ENCODE measurements around the gene CPNE2. TPM values are rescaled to one million over a fixed set of nuclear protein-coding genes. Genes with fewer than 3 reads are reported as not detected.
"Not testable (repeated sequence)": the region's sequence is repeated elsewhere in the genome, so short reads cannot be mapped to it uniquely, and the experiment has no call there.

CPNE2 gene
- total RNA-seq, 1 donor from 2014 or later = 13.7 TPM

DNA sequence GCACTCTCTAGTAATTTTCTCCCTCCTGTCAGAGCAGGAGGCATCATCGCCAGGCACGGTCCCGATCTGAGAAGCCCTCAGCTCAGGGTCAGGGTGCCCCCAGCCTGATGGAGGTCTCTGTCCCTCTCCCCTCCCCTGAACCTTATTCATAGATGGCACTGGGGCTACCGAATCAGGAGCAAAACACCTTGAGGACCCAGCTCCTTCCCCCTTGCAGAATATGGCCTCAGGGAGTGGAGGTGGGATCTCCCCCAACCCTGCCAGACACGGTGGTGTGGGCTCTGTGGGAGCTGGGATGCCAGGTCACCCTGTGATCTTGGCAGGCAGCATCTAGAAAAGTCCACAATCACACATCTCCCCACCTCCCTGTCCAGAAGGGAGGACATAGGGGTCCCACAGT, 2.5 kb downstream of the CPNE2 start:
- no peak overlapping the region for H3K27ac ChIP-seq (replicated peaks)
- no peak overlapping the region for H3K4me3 ChIP-seq
- H3K4me1 ChIP-seq = peaks cover 54% of the 10 kb centered on the region
- no peak for DNase-seq
- no peaks in the 10 kb centered on the region for H3K27me3 ChIP-seq (ENCODE audit: low read depth)
- H3K9me3 ChIP-seq (replicated peaks) = no peaks in the 10 kb centered on the region
- TF ChIP-seq, protein P1, sequence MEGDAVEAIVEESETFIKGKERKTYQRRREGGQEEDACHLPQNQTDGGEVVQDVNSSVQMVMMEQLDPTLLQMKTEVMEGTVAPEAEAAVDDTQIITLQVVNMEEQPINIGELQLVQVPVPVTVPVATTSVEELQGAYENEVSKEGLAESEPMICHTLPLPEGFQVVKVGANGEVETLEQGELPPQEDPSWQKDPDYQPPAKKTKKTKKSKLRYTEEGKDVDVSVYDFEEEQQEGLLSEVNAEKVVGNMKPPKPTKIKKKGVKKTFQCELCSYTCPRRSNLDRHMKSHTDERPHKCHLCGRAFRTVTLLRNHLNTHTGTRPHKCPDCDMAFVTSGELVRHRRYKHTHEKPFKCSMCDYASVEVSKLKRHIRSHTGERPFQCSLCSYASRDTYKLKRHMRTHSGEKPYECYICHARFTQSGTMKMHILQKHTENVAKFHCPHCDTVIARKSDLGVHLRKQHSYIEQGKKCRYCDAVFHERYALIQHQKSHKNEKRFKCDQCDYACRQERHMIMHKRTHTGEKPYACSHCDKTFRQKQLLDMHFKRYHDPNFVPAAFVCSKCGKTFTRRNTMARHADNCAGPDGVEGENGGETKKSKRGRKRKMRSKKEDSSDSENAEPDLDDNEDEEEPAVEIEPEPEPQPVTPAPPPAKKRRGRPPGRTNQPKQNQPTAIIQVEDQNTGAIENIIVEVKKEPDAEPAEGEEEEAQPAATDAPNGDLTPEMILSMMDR (IDR thresholded peaks at IDR 0.05; ENCODE audit: borderline replicate concordance) = no peak
- H3K36me3 ChIP-seq = no peaks in the 10 kb centered on the region
- intact Hi-C loops (cut with micrococcal nuclease) = no loop called here

DNA sequence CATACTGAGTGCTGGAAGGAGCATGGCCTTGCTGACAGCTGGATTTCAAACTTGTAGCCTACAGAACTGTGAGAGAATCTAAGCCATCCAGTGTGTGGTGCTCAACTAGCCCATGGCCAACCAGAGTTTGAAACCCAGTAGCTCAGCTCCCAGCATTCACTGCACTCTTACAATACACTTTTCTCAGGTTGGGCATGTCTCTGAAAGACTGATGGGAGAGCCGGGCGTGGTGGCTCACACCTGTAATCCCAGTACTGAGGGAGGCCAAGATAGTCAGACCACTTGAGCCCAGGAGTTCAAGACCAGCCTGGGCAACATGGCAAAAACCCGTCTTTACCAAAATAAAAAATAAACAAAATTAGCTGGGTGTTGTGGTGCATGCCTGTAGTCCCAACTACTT, 3.8 kb downstream of the CPNE2 start:
- no peak overlapping the region for H3K27ac ChIP-seq (replicated peaks)
- DNase-seq = no peak
- no peaks in the 10 kb centered on the region for H3K9me3 ChIP-seq (replicated peaks)
- H3K36me3 ChIP-seq = no peaks in the 10 kb centered on the region
- H3K4me1 ChIP-seq = peaks cover 54% of the 10 kb centered on the region
- no peaks in the 10 kb centered on the region for H3K27me3 ChIP-seq (ENCODE audit: low read depth)
- TF ChIP-seq, protein P1 (IDR thresholded peaks at IDR 0.05; ENCODE audit: borderline replicate concordance) = no peak
- H3K4me3 ChIP-seq = no peak overlapping the region
- intact Hi-C loops (cut with micrococcal nuclease) = no loop called here

DNA sequence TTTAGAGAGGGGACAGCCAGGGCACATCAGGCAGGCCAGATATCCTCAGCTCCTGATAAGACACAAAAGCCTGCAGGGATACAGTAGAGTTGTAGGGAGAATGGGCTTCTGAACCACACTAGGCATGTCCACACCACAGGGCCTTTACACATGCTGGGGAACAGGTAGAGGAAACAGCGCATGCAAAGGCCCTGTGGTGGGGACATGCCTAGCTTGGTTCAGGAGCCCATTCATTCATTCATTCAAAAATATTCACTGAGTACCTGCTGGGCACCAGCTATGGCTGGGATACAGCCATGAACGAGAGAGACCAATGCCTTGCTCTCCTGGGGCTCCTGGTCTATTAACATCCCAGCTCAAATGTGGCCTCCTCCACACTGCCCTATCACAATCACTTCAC, 4.4 kb downstream of the CPNE2 start:
- H3K4me1 ChIP-seq = peaks cover 49% of the 10 kb centered on the region
- TF ChIP-seq, protein P1 (IDR thresholded peaks at IDR 0.05; ENCODE audit: borderline replicate concordance) = no peak
- intact Hi-C loops (cut with micrococcal nuclease) = no loop called here

DNA sequence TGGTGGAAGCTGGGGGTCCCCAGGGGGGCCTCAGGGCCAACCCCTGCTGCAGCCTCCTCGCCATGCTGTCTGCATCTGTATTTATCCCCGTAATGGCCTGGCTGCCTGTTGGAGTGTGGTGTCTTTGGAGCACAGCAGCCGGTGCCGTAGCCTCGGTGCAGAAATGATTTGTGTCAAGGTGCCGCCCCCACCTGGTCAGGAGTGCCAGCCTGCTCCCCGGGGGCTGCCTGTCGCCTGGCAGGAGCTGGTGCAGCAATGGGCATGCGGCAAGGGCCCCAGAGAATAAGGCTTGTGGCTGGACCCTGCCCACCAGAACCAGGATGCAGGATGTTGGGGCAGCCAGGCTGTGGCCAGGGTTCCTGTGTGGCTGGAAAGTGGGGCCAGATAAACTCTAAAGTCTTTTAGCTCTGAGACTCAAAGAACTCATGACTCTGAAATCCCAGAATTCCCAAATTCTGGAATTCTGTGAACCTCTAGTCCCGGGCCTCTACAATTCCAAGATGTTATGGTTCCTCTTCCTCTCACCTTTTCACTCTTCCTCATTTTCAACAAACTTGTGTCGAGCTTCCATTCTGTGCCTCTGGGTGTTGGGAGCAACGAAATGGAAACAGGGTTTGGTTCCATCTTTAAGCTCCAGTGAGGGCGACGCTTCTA, 5.9 kb downstream of the CPNE2 start:
- Histone ChIP-seq H3K4me3 (no peak overlapping the region), H3K27me3 (ENCODE audit: low read depth) (no peaks in the 10 kb centered on the region), H3K36me3 (no peaks in the 10 kb centered on the region), H3K4me1 (peaks cover 37% of the 10 kb centered on the region), H3K27ac (replicated peaks) (no peak overlapping the region), H3K9me3 (replicated peaks) (no peaks in the 10 kb centered on the region)
- TF ChIP-seq, protein P1 (IDR thresholded peaks at IDR 0.05; ENCODE audit: borderline replicate concordance) = no peak
- no peak for DNase-seq
- intact Hi-C loops (cut with micrococcal nuclease) = no loop called here

More for the DNA sequence above, 4.4 kb downstream of the CPNE2 start:
- no peak overlapping the region for H3K4me3 ChIP-seq
- no peak for DNase-seq
- H3K27me3 ChIP-seq (ENCODE audit: low read depth) = no peaks in the 10 kb centered on the region
- H3K36me3 ChIP-seq = no peaks in the 10 kb centered on the region
- no peaks in the 10 kb centered on the region for H3K9me3 ChIP-seq (replicated peaks)
- no peak overlapping the region for H3K27ac ChIP-seq (replicated peaks)

DNA sequence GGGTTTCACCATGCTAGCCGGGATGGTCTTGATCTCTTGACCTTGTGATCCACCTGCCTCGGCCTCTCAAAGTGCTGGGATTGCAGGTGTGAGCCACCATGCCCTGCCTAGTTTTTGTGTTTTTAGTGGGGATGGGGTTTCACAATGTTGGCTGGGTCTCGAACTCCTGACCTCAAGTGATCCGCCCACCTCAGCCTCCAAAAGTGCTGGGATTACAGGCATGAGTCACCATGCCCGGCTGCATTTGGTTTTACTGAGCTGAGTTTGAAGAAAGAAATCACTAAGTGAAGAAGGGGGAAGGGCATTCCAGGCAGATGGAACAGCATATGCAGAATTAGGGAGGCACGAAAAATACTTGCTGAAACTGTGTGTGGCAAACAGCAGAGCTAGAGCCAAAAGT, 7.6 kb downstream of the CPNE2 start:
- H3K27ac ChIP-seq (replicated peaks); intact Hi-C loops (cut with micrococcal nuclease); H3K9me3 ChIP-seq (replicated peaks); DNase-seq; H3K4me3 ChIP-seq; H3K27me3 ChIP-seq (ENCODE audit: low read depth); H3K36me3 ChIP-seq: not testable (repeated sequence)
- H3K4me1 ChIP-seq = peaks cover 27% of the 10 kb centered on the region

DNA sequence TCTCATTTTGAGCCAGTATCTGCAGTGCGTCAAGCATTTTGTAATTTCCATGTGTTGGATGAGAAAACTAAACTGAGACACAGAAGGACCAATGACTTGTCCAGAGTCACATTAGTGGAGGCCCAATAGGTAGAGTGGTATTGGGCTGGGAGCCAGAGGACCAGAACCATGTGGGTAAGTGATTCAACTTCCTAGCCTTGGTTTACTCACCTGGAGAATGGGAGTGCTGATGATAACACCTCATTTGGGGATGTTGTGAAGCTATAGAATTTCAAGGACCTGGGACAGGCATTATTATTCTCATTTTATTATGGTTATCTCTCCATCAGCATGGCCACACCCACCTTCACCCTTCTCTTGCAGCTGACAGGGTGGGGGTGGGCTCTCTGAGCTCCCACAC, 8.1 kb downstream of the CPNE2 start:
- Histone ChIP-seq H3K4me1 (peaks cover 27% of the 10 kb centered on the region), H3K27ac (replicated peaks) (no peak overlapping the region), H3K9me3 (replicated peaks) (no peaks in the 10 kb centered on the region), H3K27me3 (ENCODE audit: low read depth) (no peaks in the 10 kb centered on the region), H3K4me3 (no peak overlapping the region), H3K36me3 (no peaks in the 10 kb centered on the region)
- TF ChIP-seq, protein P1 (IDR thresholded peaks at IDR 0.05; ENCODE audit: borderline replicate concordance) = no peak
- intact Hi-C loops (cut with micrococcal nuclease) = no loop called here
- no peak for DNase-seq
